Measurements from ENCODE around the gene AVPI1. TPM values are rescaled to one million over a fixed set of nuclear protein-coding genes. Genes with fewer than 3 reads are reported as not detected.

Gene AVPI1
- total RNA-seq, result 125 TPM

DNA sequence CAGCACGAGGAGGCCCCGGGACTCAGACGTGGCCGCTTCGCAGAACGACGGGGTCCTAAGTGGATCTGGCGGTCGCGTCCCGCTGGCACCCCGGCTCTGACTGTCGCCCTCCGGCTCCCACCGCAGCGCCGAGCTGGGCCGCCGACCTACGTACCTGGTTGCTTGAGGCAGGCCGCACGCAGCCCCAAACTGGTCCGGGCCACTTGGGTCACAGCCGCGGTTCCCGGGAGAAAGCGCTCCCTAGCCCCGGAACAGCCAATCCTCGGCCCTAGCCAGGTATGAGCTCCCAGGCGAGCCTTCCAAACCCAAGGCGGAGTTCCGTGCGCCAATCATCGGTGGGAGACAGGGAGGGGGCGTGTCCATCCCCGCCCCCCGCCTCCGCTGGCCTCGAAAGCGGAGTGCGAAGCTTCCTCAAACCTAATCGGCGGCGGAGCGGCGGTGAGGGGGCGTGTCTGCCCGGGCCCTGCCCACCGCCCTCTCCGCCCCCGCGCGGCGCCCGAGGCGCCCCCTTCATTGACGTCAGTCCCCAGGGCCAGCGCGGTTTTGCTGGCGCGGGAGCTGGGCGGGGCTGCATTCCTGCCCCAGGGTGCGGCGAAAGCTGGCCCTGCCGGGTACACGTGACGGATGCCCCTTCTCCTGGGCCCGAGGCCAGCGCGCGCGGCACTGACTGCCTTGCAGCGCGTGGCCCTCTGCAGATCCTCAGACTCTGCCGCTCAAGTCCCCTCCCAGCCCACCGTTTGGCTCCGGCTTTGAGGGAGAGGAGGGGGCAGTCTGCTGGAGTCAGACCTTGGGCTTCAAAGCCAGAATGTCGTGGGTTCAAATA is at the start of gene AVPI1:
Gene AVPI1 (minus strand): TSS at position 280 of the 823 bp plus-strand sequence. CDS start 7,336 bp downstream, outside the sequence.
- Histone ChIP-seq H3K27me3 (no peaks in the 10 kb centered on the region), H3K4me1 (peaks cover 76% of the 10 kb centered on the region), H3K4me3 (peak within 1 kb of the TSS; percentile 86), H3K36me3 (no peaks in the 10 kb centered on the region), H3K9me3 (no peaks in the 10 kb centered on the region), H3K27ac (peak within 1 kb of the TSS; percentile 96)
- peak; percentile 70 to 97 for TF ChIP-seq POLR2A (IDR thresholded peaks at IDR 0.05)
- TF ChIP-seq, protein P1, sequence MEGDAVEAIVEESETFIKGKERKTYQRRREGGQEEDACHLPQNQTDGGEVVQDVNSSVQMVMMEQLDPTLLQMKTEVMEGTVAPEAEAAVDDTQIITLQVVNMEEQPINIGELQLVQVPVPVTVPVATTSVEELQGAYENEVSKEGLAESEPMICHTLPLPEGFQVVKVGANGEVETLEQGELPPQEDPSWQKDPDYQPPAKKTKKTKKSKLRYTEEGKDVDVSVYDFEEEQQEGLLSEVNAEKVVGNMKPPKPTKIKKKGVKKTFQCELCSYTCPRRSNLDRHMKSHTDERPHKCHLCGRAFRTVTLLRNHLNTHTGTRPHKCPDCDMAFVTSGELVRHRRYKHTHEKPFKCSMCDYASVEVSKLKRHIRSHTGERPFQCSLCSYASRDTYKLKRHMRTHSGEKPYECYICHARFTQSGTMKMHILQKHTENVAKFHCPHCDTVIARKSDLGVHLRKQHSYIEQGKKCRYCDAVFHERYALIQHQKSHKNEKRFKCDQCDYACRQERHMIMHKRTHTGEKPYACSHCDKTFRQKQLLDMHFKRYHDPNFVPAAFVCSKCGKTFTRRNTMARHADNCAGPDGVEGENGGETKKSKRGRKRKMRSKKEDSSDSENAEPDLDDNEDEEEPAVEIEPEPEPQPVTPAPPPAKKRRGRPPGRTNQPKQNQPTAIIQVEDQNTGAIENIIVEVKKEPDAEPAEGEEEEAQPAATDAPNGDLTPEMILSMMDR (IDR thresholded peaks at IDR 0.05), result no peak
- TF ChIP-seq POLR2AphosphoS5 (IDR thresholded peaks at IDR 0.05; ENCODE audit: insufficient read depth in 1 of 2, low read depth in 1 of 2), result peak; percentile 84 to 99
- DNase-seq (ENCODE audit: extremely low spot score in 2 of 2), result peak in 1 of 2 donors; percentile 99
- intact Hi-C loops (cut with DNase I), result no loop called here

DNA sequence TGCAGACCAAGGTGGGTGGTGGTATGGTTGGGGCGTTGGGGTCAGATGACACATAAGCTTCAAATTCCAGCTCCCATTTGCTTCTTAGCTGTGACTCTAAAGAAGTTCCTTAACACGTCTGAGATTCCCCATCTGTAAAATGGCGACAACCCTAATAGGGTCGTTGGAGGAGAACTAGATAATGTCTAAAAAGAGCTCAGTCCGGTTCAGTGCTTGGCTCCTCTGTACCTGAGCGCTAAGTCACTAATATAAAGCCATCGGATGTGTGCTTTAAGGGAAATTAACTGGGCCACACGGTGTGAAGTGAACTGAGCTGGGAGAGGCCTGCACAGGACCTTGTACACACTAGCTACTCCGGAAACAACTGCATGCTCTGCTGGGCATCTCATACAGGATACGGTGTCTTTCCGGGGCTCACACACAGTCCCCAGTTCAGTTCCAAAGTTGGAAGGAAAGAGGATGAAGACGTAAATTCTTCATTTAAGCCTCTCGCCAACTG is 49.4 kb upstream of the AVPI1 start:
- H3K4me1 ChIP-seq, result peaks cover 31% of the 10 kb centered on the region
- intact Hi-C loops (cut with DNase I), result loop anchor here (10.0 kb wide), 1 partner anchor 62 kb away; no protein-coding TSS in a partner anchor
- peak overlapping the region; percentile 73 to 77 for H3K4me3 ChIP-seq
- TF ChIP-seq, protein P1 (IDR thresholded peaks at IDR 0.05), result no peak
- no peak for TF ChIP-seq POLR2AphosphoS5 (IDR thresholded peaks at IDR 0.05; ENCODE audit: insufficient read depth in 1 of 2, low read depth in 1 of 2)
- no peak for TF ChIP-seq POLR2A (IDR thresholded peaks at IDR 0.05)
- peaks cover 0 to 7% of the 10 kb centered on the region in 2 donors for H3K36me3 ChIP-seq
- no peak for DNase-seq (ENCODE audit: extremely low spot score in 2 of 2)
- H3K9me3 ChIP-seq, result no peaks in the 10 kb centered on the region
- H3K27me3 ChIP-seq, result no peaks in the 10 kb centered on the region
- H3K27ac ChIP-seq, result peak overlapping the region; percentile 84

DNA sequence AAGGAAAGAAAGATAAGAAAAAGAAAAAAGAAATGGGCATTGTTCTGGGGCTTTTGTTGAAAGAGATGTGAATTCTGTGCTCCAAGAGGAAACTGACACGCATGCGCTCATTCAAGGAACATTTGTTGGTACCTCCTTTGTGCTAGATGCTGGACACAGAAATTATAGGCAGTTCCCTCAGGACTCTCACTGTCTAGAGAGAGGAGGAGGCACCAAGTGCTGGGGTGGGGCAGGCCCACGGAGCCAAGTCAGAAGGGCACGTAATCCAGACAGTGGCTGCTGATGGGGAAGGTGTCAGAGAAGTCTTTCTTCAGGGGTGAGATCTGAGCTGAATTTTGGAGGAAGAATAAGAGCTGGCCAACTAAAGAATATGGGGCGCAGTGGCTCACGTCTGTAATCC is 47.0 kb upstream of the AVPI1 start:
- H3K27me3 ChIP-seq, result no peaks in the 10 kb centered on the region
- H3K27ac ChIP-seq, result no peak overlapping the region
- TF ChIP-seq, protein P1 (IDR thresholded peaks at IDR 0.05), result no peak
- TF ChIP-seq POLR2AphosphoS5 (IDR thresholded peaks at IDR 0.05; ENCODE audit: insufficient read depth in 1 of 2, low read depth in 1 of 2) (no peak), POLR2A (IDR thresholded peaks at IDR 0.05) (no peak)
- H3K4me3 ChIP-seq, result no peak overlapping the region
- H3K4me1 ChIP-seq, result peaks cover 21% of the 10 kb centered on the region
- no peak for DNase-seq (ENCODE audit: extremely low spot score in 2 of 2)
- no peaks in the 10 kb centered on the region for H3K9me3 ChIP-seq
- intact Hi-C loops (cut with DNase I), result loop anchor here (10.0 kb wide), 1 partner anchor 59 kb away; no protein-coding TSS in a partner anchor
- H3K36me3 ChIP-seq, result no peaks in the 10 kb centered on the region

DNA sequence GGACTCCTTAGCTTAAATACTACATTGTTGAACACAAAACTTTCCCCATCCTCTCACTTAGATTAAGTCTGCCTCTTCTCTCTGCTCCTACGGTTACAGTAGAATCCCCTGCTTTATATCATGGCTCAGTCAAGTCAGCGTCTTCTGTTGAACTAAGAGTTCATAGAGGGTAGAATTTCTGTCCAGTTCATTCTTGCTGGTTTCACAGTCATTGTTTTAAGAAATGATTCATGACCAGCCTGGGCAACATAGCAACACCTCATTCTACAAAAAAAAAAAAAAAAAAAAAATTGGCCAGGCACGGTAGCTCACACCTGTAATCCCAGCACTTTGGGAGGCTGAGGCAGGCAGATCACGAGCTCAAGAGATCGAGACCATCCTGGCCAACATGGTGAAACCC is 46.2 kb upstream of the AVPI1 start:
- Histone ChIP-seq H3K4me1 (peaks cover 13% of the 10 kb centered on the region), H3K27ac (no peak overlapping the region), H3K27me3 (no peaks in the 10 kb centered on the region), H3K4me3 (no peak overlapping the region), H3K9me3 (no peaks in the 10 kb centered on the region), H3K36me3 (no peaks in the 10 kb centered on the region)
- TF ChIP-seq POLR2AphosphoS5 (IDR thresholded peaks at IDR 0.05; ENCODE audit: insufficient read depth in 1 of 2, low read depth in 1 of 2) (no peak), POLR2A (IDR thresholded peaks at IDR 0.05) (no peak)
- TF ChIP-seq, protein P1 (IDR thresholded peaks at IDR 0.05), result no peak
- intact Hi-C loops (cut with DNase I), result loop anchor here (10.0 kb wide), 1 partner anchor 58 kb away; no protein-coding TSS in a partner anchor
- no peak for DNase-seq (ENCODE audit: extremely low spot score in 2 of 2)

DNA sequence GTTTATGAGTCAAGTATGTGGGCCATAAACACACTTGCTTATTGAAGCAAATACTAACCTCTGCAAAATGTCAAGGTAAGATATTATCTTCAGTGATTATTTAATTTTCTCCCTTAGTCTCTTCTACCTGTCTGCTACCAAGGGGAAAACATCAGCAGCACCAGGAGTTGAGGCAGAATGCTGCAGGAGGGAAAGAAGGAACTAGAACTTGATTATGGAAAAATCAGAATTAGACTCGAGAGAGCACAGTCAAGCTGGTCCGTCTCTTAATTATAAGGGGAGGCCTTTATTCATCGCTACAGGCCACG is 45.0 kb upstream of the AVPI1 start:
- intact Hi-C loops (cut with DNase I), result loop anchor here (10.0 kb wide), 1 partner anchor 57 kb away; no protein-coding TSS in a partner anchor
- DNase-seq (ENCODE audit: extremely low spot score in 2 of 2), result no peak

More for the DNA sequence above, 45.0 kb upstream of the AVPI1 start:
- H3K27me3 ChIP-seq, result no peaks in the 10 kb centered on the region
- no peak overlapping the region for H3K4me3 ChIP-seq
- H3K27ac ChIP-seq, result no peak overlapping the region
- TF ChIP-seq POLR2AphosphoS5 (IDR thresholded peaks at IDR 0.05; ENCODE audit: insufficient read depth in 1 of 2, low read depth in 1 of 2) (no peak), POLR2A (IDR thresholded peaks at IDR 0.05) (no peak)
- TF ChIP-seq, protein P1 (IDR thresholded peaks at IDR 0.05), result no peak
- no peaks in the 10 kb centered on the region for H3K36me3 ChIP-seq
- peaks cover 6% of the 10 kb centered on the region for H3K4me1 ChIP-seq
- H3K9me3 ChIP-seq, result no peaks in the 10 kb centered on the region
